CD4-positive, alpha-beta memory T cell (primary cell): Measurements from ENCODE around the gene ANG. TPM values are rescaled to one million over a fixed set of nuclear protein-coding genes. Genes with fewer than 3 reads are reported as not detected.
"Not testable (repeated sequence)": the region's sequence is repeated elsewhere in the genome, so short reads cannot be mapped to it uniquely, and the experiment has no call there.

ENCODE experiments used
- CTCF ChIA-PET: fragments of 350-600 bp; sonication (Branson Sonifier 250); formaldehyde crosslinking; loops from one replicate; lab custom pipeline; 2021; ENCODE audit warnings: inconsistent platforms; ENCODE audit not compliant: partially characterized antibody; lab: Charles Lee
- POLR2A ChIA-PET: fragments of 350-600 bp; sonication (Branson Sonifier 250); formaldehyde crosslinking; loops from one replicate; lab custom pipeline; 2021; ENCODE audit not compliant: partially characterized antibody; lab: Charles Lee
- DNase-seq, 5 donors: peaks; one replicate each; pipeline versions ENCODE4 v3.0.0 to v3.0.0-alpha.2; 2020 to 2022; ENCODE audit warnings: mixed read lengths in 1 of 5
- H3K27ac ChIP-seq: one replicate; pipeline ENCODE4 v1.7.0; 2013; ENCODE audit warnings: low read depth, low read length
- H3K27me3 ChIP-seq: 2 replicates; pipeline ENCODE4 v1.7.0; 2013; ENCODE audit warnings: mild to moderate bottlenecking, low read length, moderate library complexity; ENCODE audit not compliant: insufficient read depth
- H3K36me3 ChIP-seq: 2 replicates; pipeline ENCODE4 v1.7.0; 2013; ENCODE audit warnings: mild to moderate bottlenecking, low read length, moderate library complexity; ENCODE audit not compliant: insufficient read depth
- H3K4me1 ChIP-seq: 2 replicates; pipeline ENCODE4 v1.7.0; 2013; ENCODE audit warnings: mild to moderate bottlenecking, low read length, moderate library complexity; ENCODE audit not compliant: insufficient read depth
- H3K4me3 ChIP-seq, 2 donors: one replicate each; pipeline ENCODE4 v1.7.0; 2013; ENCODE audit warnings: low read length in 2 of 2, mild to moderate bottlenecking in 1 of 2
- H3K9me3 ChIP-seq, 2 donors: one replicate each; pipeline ENCODE4 v1.7.0; 2013; ENCODE audit warnings: low read length in 2 of 2, control low read depth in 1 of 2; ENCODE audit not compliant: control insufficient read depth in 1 of 2
- H3K27ac Mint-ChIP-seq, 7 donors: one replicate each; pipeline ENCODE4 v1.8.0; 2020 to 2021; ENCODE audit warnings: mixed read lengths in 7 of 7, mild to moderate bottlenecking in 6 of 7, inconsistent platforms in 3 of 7, moderate library complexity in 3 of 7
- H3K27me3 Mint-ChIP-seq, 2 donors: one replicate each; pipeline ENCODE4 v1.8.0; 2020 to 2021; ENCODE audit warnings: mixed read lengths in 2 of 2
- H3K36me3 Mint-ChIP-seq, 2 donors: one replicate each; pipeline ENCODE4 v1.8.0; 2020 to 2021; ENCODE audit warnings: mixed read lengths in 2 of 2, inconsistent platforms in 1 of 2, mild to moderate bottlenecking in 1 of 2
- H3K4me1 Mint-ChIP-seq, 4 donors: one replicate each; pipeline ENCODE4 v1.8.0; 2020 to 2021; ENCODE audit warnings: mixed read lengths in 4 of 4, mild to moderate bottlenecking in 1 of 4
- H3K4me3 Mint-ChIP-seq, 8 donors: one replicate each; pipeline ENCODE4 v1.8.0; 2020 to 2021; ENCODE audit warnings: mixed read lengths in 8 of 8, mild to moderate bottlenecking in 7 of 8, moderate library complexity in 6 of 8, inconsistent platforms in 3 of 8
- H3K9me3 Mint-ChIP-seq, 8 donors: one replicate each; pipeline ENCODE4 v1.8.0; 2020 to 2021; ENCODE audit warnings: mixed read lengths in 8 of 8, mild to moderate bottlenecking in 5 of 8, inconsistent platforms in 3 of 8, moderate library complexity in 1 of 8
- intact Hi-C: fragments of 100-400 bp; cut with micrococcal nuclease; formaldehyde crosslinking; loops from one replicate; pipeline ENCODE4 v1.15.1; 2023
- polyA plus RNA-seq, 2 donors: library from polyadenylated mRNA; unstranded; fragments of 300-500 nt; fragmentation: Illumina TruSeq; gene quantifications; one replicate each; pipeline ENCODE4 v1.2.3, GENCODE V29; 2021
- total RNA-seq, 2 experiments: library from RNA; stranded (reverse); gene quantifications; one replicate each; pipeline ENCODE4 v1.2.3, GENCODE V29; 2021

Gene ANG
- total and polyA plus RNA-seq, 4 experiments from 2014 or later = 1.1 to 2.8 (median 1.4) TPM

DNA sequence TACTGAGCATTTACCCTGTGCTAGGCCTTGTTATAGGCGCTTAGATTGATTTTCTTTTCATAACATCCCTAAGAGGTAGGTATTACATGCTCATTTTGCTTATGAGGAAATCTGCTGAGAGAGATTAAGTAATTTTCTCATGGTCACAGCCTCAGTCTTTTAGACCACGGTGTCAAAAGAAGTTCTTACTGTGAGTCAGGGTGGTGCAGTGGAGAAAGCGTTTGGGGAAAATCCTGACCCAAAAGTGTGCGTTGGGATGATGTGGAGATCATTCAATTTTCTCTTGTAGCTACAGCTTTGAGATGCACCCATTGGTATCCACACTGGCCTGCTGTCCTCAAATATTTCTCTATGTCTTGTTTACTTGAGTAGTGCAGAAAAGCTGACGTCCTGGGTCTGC lies 8.2 kb downstream of the ANG start:
- no peaks in the 10 kb centered on the region for H3K4me1 ChIP-seq
- no peaks in the 10 kb centered on the region for H3K27me3 Mint-ChIP-seq
- no peak for DNase-seq
- no peak overlapping the region for H3K27ac ChIP-seq
- intact Hi-C loops = loop anchor here (1.0 kb wide), 3 partner anchors 159 to 275 kb away; no protein-coding TSS in a partner anchor
- H3K9me3 Mint-ChIP-seq = no peaks in the 10 kb centered on the region
- ChIA-PET CTCF (interaction anchor here (0.7 to 21.1 kb wide), 20 partner anchors 13 to 275 kb away, joined by 3 to 349 read pairs (median 4); partner anchors contain the start of gene RNASE4), POLR2A (interaction anchor here (1.0 to 1.3 kb wide), 2 partner anchors 16 to 177 kb away, joined by 3 read pairs; no protein-coding TSS in a partner anchor)
- no peak overlapping the region for H3K4me3 Mint-ChIP-seq
- no peaks in the 10 kb centered on the region for H3K36me3 Mint-ChIP-seq
- H3K27me3 ChIP-seq = no peaks in the 10 kb centered on the region
- H3K27ac Mint-ChIP-seq = peak overlapping the region in 1 of 7 donors; percentile 12
- no peak overlapping the region for H3K4me3 ChIP-seq
- H3K4me1 Mint-ChIP-seq = no peaks in the 10 kb centered on the region
- H3K36me3 ChIP-seq = no peaks in the 10 kb centered on the region
- H3K9me3 ChIP-seq = no peaks in the 10 kb centered on the region

DNA sequence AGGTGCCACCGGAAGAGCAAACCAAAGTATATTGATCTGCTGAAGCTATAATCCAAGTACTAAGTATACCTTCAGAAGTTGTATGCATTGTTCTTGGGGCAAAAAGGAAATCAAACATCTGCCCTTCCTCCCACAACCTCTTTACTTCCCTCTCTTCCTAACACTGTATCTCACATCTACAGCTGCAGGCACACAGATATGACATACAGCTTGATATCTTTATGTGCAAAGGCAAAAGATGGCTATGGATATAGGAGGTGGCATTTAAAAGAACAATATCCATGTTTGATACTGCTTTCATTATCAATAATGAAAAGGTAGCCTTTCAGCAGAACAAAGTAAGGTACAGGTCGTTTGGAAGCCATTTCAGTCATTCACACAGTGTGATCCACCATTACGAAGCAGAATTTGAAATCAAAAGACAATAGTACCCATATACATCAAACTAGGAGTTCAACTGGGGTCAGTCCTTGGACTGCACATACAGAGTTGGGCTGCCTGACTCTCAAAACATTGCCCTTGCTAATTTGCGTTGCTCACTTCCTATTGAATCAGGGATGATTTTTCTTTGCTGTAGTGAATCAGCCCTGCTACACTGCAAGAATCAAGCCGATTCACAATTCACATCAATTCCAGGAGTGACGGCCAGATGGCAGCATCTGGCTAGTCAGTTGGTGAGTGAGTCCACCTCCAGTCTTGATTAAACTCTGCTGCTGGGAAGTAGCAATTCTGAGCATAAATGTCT lies 8.9 kb downstream of the ANG start:
- DNase-seq = peak; percentile 55 to 65 (median 60)
- ChIA-PET POLR2A (interaction anchor here (1.0 kb wide), 1 partner anchor 176 kb away, joined by 3 read pairs; no protein-coding TSS in a partner anchor), CTCF (interaction anchor here (0.7 to 21.1 kb wide), 20 partner anchors 10 to 274 kb away, joined by 3 to 349 read pairs (median 4); partner anchors contain the start of gene RNASE4)
- H3K27ac ChIP-seq = no peak overlapping the region
- H3K36me3 ChIP-seq = no peaks in the 10 kb centered on the region
- Mint-ChIP-seq H3K36me3 (no peaks in the 10 kb centered on the region), H3K27ac (no peak overlapping the region), H3K4me3 (no peak overlapping the region), H3K9me3 (no peaks in the 10 kb centered on the region), H3K4me1 (no peaks in the 10 kb centered on the region), H3K27me3 (no peaks in the 10 kb centered on the region)
- no peak overlapping the region for H3K4me3 ChIP-seq
- H3K9me3 ChIP-seq = no peaks in the 10 kb centered on the region
- intact Hi-C loops = loop anchor here (1.0 kb wide), 3 partner anchors 158 to 274 kb away; no protein-coding TSS in a partner anchor
- no peaks in the 10 kb centered on the region for H3K4me1 ChIP-seq
- H3K27me3 ChIP-seq = no peaks in the 10 kb centered on the region

DNA sequence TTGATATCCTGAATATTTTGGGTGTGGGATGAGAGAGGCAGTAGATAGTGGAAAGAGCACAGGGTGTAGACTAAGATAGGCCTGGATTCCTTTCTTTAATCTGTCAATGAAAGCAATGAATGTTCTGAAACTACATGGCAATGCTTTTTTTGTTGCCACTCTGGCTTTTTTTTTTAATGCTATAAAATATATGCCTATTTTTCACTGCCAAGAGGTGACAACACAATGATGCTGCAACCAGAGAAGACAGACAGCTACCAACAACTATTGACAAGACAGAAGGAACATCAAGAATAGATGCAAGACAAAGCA lies 9.4 kb downstream of the ANG start:
- H3K27ac ChIP-seq = no peak overlapping the region
- no peaks in the 10 kb centered on the region for H3K36me3 ChIP-seq
- H3K27me3 ChIP-seq = no peaks in the 10 kb centered on the region
- no peak overlapping the region for H3K4me3 ChIP-seq
- Mint-ChIP-seq H3K27ac (no peak overlapping the region), H3K27me3 (no peaks in the 10 kb centered on the region), H3K9me3 (no peaks in the 10 kb centered on the region), H3K4me3 (no peak overlapping the region), H3K36me3 (no peaks in the 10 kb centered on the region), H3K4me1 (no peaks in the 10 kb centered on the region)
- POLR2A ChIA-PET = no interaction called here
- intact Hi-C loops = no loop called here
- no peak for DNase-seq
- no peaks in the 10 kb centered on the region for H3K9me3 ChIP-seq
- no peaks in the 10 kb centered on the region for H3K4me1 ChIP-seq
- CTCF ChIA-PET = interaction anchor here (0.8 to 21.1 kb wide), 11 partner anchors 10 to 274 kb away, joined by 3 to 349 read pairs (median 10); partner anchors contain the start of gene RNASE4

DNA sequence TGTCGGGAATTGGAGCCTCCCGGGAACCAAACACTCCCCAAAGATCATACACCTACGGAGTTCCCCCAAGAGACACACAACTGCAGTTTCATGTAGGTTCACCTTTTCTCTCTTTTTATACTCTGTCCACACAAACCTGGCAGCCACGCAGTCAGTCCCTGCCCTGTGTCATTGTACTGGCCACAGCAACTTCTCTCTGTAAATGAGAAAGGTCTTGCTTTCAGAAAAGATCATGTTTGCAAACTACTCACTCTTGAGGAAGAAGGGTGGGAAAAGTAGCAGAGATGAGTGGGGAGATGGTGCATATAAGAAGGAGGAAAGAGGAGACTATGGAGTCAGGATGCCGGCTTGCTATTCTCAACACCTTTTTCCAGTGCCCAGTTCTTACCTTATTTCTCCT lies 10.4 kb downstream of the ANG start:
- intact Hi-C loops = no loop called here

GRCh38 chr14:20699931-20700330 lies 11.4 kb downstream of the ANG start:
- no peaks in the 10 kb centered on the region for H3K36me3 Mint-ChIP-seq
- ChIA-PET CTCF (interaction anchor here (0.6 to 1.9 kb wide), 11 partner anchors 8 to 722 kb away, joined by 3 to 17 read pairs (median 5); no protein-coding TSS in a partner anchor), POLR2A (no interaction called here)
- H3K27ac Mint-ChIP-seq = no peak overlapping the region
- H3K4me3 Mint-ChIP-seq = no peak overlapping the region
- intact Hi-C loops = no loop called here
- no peak overlapping the region for H3K27ac ChIP-seq
- H3K4me1 Mint-ChIP-seq = no peaks in the 10 kb centered on the region
- no peaks in the 10 kb centered on the region for H3K4me1 ChIP-seq
- no peaks in the 10 kb centered on the region for H3K9me3 ChIP-seq
- H3K27me3 Mint-ChIP-seq = no peaks in the 10 kb centered on the region
- H3K4me3 ChIP-seq = no peak overlapping the region
- DNase-seq = no peak
- no peaks in the 10 kb centered on the region for H3K27me3 ChIP-seq
- no peaks in the 10 kb centered on the region for H3K9me3 Mint-ChIP-seq
- H3K36me3 ChIP-seq = no peaks in the 10 kb centered on the region

More for the DNA sequence above, 10.4 kb downstream of the ANG start:
- Histone ChIP-seq H3K36me3 (no peaks in the 10 kb centered on the region), H3K9me3 (no peaks in the 10 kb centered on the region), H3K27ac (no peak overlapping the region), H3K4me3 (no peak overlapping the region), H3K4me1 (no peaks in the 10 kb centered on the region), H3K27me3 (no peaks in the 10 kb centered on the region)
- H3K9me3 Mint-ChIP-seq = no peaks in the 10 kb centered on the region
- POLR2A ChIA-PET = no interaction called here
- H3K27me3 Mint-ChIP-seq = no peaks in the 10 kb centered on the region
- no peaks in the 10 kb centered on the region for H3K4me1 Mint-ChIP-seq
- H3K36me3 Mint-ChIP-seq = no peaks in the 10 kb centered on the region
- no peak overlapping the region for H3K27ac Mint-ChIP-seq
- DNase-seq = no peak
- no peak overlapping the region for H3K4me3 Mint-ChIP-seq
- CTCF ChIA-PET = interaction anchor here (0.8 to 21.1 kb wide), 8 partner anchors 12 to 273 kb away, joined by 3 to 349 read pairs (median 30); partner anchors contain the start of gene RNASE4

- H3K36me3 Mint-ChIP-seq, H3K36me3 ChIP-seq, DNase-seq, H3K27ac Mint-ChIP-seq, H3K27ac ChIP-seq, H3K4me3 ChIP-seq, H3K4me1 ChIP-seq, H3K4me1 Mint-ChIP-seq, H3K9me3 Mint-ChIP-seq, H3K27me3 Mint-ChIP-seq, H3K27me3 ChIP-seq, POLR2A ChIA-PET, H3K4me3 Mint-ChIP-seq, intact Hi-C loops, H3K9me3 ChIP-seq: not testable (repeated sequence)
- CTCF ChIA-PET = interaction anchor here (1.1 to 1.9 kb wide), 5 partner anchors 44 to 270 kb away, joined by 3 to 17 read pairs (median 6); no protein-coding TSS in a partner anchor
Measured at GRCh38 chr14:20700965-20701364, 12.4 kb downstream of the ANG start.

- DNase-seq = no peak
- H3K27me3 Mint-ChIP-seq = no peaks in the 10 kb centered on the region
- ChIA-PET CTCF (interaction anchor here (1.1 to 1.2 kb wide), 2 partner anchors 9 to 153 kb away, joined by 3 read pairs; no protein-coding TSS in a partner anchor), POLR2A (no interaction called here)
- no peaks in the 10 kb centered on the region for H3K4me1 Mint-ChIP-seq
- H3K36me3 Mint-ChIP-seq = peaks cover 0 to 3% of the 10 kb centered on the region in 2 donors
- Histone ChIP-seq H3K27me3 (no peaks in the 10 kb centered on the region), H3K9me3 (no peaks in the 10 kb centered on the region), H3K36me3 (no peaks in the 10 kb centered on the region), H3K4me3 (no peak overlapping the region), H3K27ac (no peak overlapping the region), H3K4me1 (no peaks in the 10 kb centered on the region)
- no peak overlapping the region for H3K27ac Mint-ChIP-seq
- no peak overlapping the region for H3K4me3 Mint-ChIP-seq
- peaks cover 0 to 2% (median 0%) of the 10 kb centered on the region in 8 donors for H3K9me3 Mint-ChIP-seq
- intact Hi-C loops = no loop called here
Measured at GRCh38 chr14:20706657-20707355, 18.2 kb downstream of the ANG start.
